GM12878 (cell line): ENCODE results near the gene CD300E. TPM values are rescaled to one million over a fixed set of nuclear protein-coding genes. Genes with fewer than 3 reads are reported as not detected.

Experiments
- ATAC-seq: fragments of 200-7000 bp; cut with Tn5 transposase; 3 replicates; pipeline ENCODE4 v1.9.1; 2020; ENCODE audit warnings: mild to moderate bottlenecking, moderate library complexity
- BruUV-seq: library from RNA; stranded (reverse); fragments of 400-500 nt; replicated peaks from 2 replicates; lab custom pipeline; 2021; lab: Mats Ljungman, UMichigan
- CTCF ChIA-PET: fragments of 300-600 bp; sonication (Branson Sonifier 250); formaldehyde crosslinking; extraction: SDS; loops from one replicate; lab custom pipeline; 2021; ENCODE audit warnings: inconsistent platforms; lab: Yijun Ruan, JAX
- POLR2A ChIA-PET: fragments of 350-600 bp; formaldehyde crosslinking; extraction: SDS; loops from one replicate; lab custom pipeline; 2021; ENCODE audit warnings: inconsistent platforms; lab: Charles Lee
- RAD21 ChIA-PET: fragments of 300-600 bp; sonication (Branson Sonifier 250); formaldehyde crosslinking; loops from one replicate; lab custom pipeline; 2023; ENCODE audit warnings: antibody characterized with exemption; ENCODE audit not compliant: unreplicated experiment; lab: Charles Lee
- SMC1A ChIA-PET: fragments of 300-600 bp; sonication (Branson Sonifier 250); formaldehyde crosslinking; loops from one replicate; lab custom pipeline; 2023; ENCODE audit not compliant: unreplicated experiment, uncharacterized antibody; lab: Charles Lee
- DNase-seq: peaks from one replicate; pipeline ENCODE4 v3.0.0-alpha.2; 2011; ENCODE audit warnings: low read depth, low spot score
- FAIRE-seq: peaks from 3 replicates; lab custom pipeline; 2011; peaks lifted over from hg19 to GRCh38; lab: Jason Lieb, UNC
- H2AFZ ChIP-seq: 2 replicates; pipeline ENCODE4 v1.6.0; 2011; ENCODE audit warnings: low read depth, low read length, control low read depth; ENCODE audit not compliant: control insufficient read depth
- H3K27ac ChIP-seq: 2 replicates; pipeline ENCODE4 v1.5.1; 2011; ENCODE audit warnings: control low read depth; ENCODE audit not compliant: control insufficient read depth, insufficient read depth
- H3K27me3 ChIP-seq, 2 experiments: replicated peaks in 1 of 2; 2 replicates each; pipeline versions ENCODE4 v1.6.0 to v1.6.1; 2011; ENCODE audit warnings: low read length in 1 of 2; ENCODE audit not compliant: control insufficient read depth in 2 of 2, insufficient read depth in 2 of 2
- H3K36me3 ChIP-seq, 2 experiments: 2 replicates each; pipeline ENCODE4 v1.5.1; 2011; ENCODE audit warnings: low read length in 1 of 2; ENCODE audit not compliant: control insufficient read depth in 2 of 2, insufficient read depth in 2 of 2
- H3K4me1 ChIP-seq: 2 replicates; pipeline ENCODE4 v1.6.1; 2011; ENCODE audit warnings: mild to moderate bottlenecking, low read length, moderate library complexity, mixed read lengths; ENCODE audit not compliant: control insufficient read depth, insufficient read depth
- H3K4me2 ChIP-seq: 2 replicates; pipeline ENCODE4 v1.6.0; 2011; ENCODE audit warnings: control low read depth; ENCODE audit not compliant: control insufficient read depth, insufficient read depth
- H3K4me3 ChIP-seq: fragments of 200-600 bp; sonication (generic); 2 replicates; pipeline ENCODE4 v1.5.1; 2016
- H3K79me2 ChIP-seq: 2 replicates; pipeline ENCODE4 v1.6.0; 2011; ENCODE audit warnings: low read length; ENCODE audit not compliant: control insufficient read depth, insufficient read depth
- H3K9ac ChIP-seq: 2 replicates; pipeline ENCODE4 v1.8.0; 2011; ENCODE audit warnings: low read length, control low read depth, mixed read lengths; ENCODE audit not compliant: control insufficient read depth, insufficient read depth
- H3K9me3 ChIP-seq: replicated peaks from 3 replicates; pipeline ENCODE4 v1.5.1; 2011; ENCODE audit warnings: mild to moderate bottlenecking, low read length; ENCODE audit not compliant: control insufficient read depth, insufficient read depth
- H4K20me1 ChIP-seq: 2 replicates; pipeline ENCODE4 v1.6.0; 2011; ENCODE audit not compliant: control insufficient read depth, insufficient read depth
- BHLHE40 ChIP-seq, 2 experiments: fragments of 450-650 bp in 1 of 2; IDR thresholded peaks; 2 replicates each; pipeline ENCODE4 v1.6.1; 2011 to 2017; ENCODE audit warnings: low read depth in 2 of 2, borderline replicate concordance in 1 of 2, improper control_type of control experiment in 1 of 2, low read length in 1 of 2, mild to moderate bottlenecking in 1 of 2
- CREM ChIP-seq: IDR thresholded peaks from 2 replicates; pipeline ENCODE4 v1.6.1; 2014; ENCODE audit warnings: antibody characterized with exemption, low read depth
- DPF2 ChIP-seq: fragments of 450-650 bp; IDR thresholded peaks from 2 replicates; pipeline ENCODE4 v1.6.1; 2017; ENCODE audit warnings: mild to moderate bottlenecking
- EP300 ChIP-seq, 2 experiments: fragments of 150-350 bp in 1 of 2; IDR thresholded peaks; 2 replicates each; pipeline ENCODE4 v1.6.1; 2011 to 2012; ENCODE audit warnings: low read depth in 2 of 2, low read length in 2 of 2, borderline replicate concordance in 1 of 2, improper control_type of control experiment in 1 of 2, inconsistent platforms in 1 of 2; ENCODE audit not compliant: control insufficient read depth in 1 of 2
- FOS ChIP-seq: IDR thresholded peaks from 3 replicates; pipeline ENCODE4 v1.6.1; 2011; ENCODE audit warnings: borderline replicate concordance; ENCODE audit not compliant: insufficient read length; ENCODE audit errors: extremely low read depth
- IKZF1 ChIP-seq: fragments of 450-650 bp; conservative IDR thresholded peaks from 2 replicates; pipeline ENCODE4 v1.6.1; 2017; ENCODE audit warnings: antibody characterized with exemption, mild to moderate bottlenecking
- KDM1A ChIP-seq: fragments of 200-600 bp; sonication (generic); IDR thresholded peaks from 2 replicates; pipeline ENCODE4 v1.6.1; 2016; ENCODE audit warnings: borderline replicate concordance
- NBN ChIP-seq: fragments of 450-650 bp; IDR thresholded peaks from 2 replicates; pipeline ENCODE4 v1.6.1; 2016
- NFIC ChIP-seq: IDR thresholded peaks from 2 replicates; pipeline ENCODE4 v1.6.1; 2012; ENCODE audit warnings: low read depth, mild to moderate bottlenecking, inconsistent platforms, low read length, moderate library complexity
- NR2C1 ChIP-seq: fragments of 450-650 bp; IDR thresholded peaks from 2 replicates; pipeline ENCODE4 v1.6.1; 2017; ENCODE audit warnings: antibody characterized with exemption, mild to moderate bottlenecking, moderate library complexity
- POLR2A ChIP-seq: IDR thresholded peaks from 2 replicates; pipeline ENCODE4 v1.6.1; 2011; ENCODE audit warnings: low read depth, mild to moderate bottlenecking, low read length
- POU2F2 ChIP-seq: IDR thresholded peaks from 3 replicates; pipeline ENCODE4 v1.6.1; 2011; ENCODE audit warnings: low read depth, mild to moderate bottlenecking, low read length, borderline replicate concordance
- SP1 ChIP-seq: IDR thresholded peaks from one replicate; pipeline ENCODE4 v1.6.1; 2011; ENCODE audit warnings: low read depth, low read length
- SUZ12 ChIP-seq: fragments of 200-600 bp; sonication (generic); IDR thresholded peaks from one replicate; pipeline ENCODE4 v1.6.1; 2018; ENCODE audit warnings: antibody characterized with exemption, mild to moderate bottlenecking; ENCODE audit not compliant: unreplicated experiment
- ZNF274 ChIP-seq: IDR thresholded peaks from one replicate; pipeline ENCODE4 v1.8.0; 2011; ENCODE audit not compliant: insufficient read length, insufficient read depth
- ZNF592 ChIP-seq: fragments of 450-650 bp; IDR thresholded peaks from 2 replicates; pipeline ENCODE4 v1.6.1; 2017; ENCODE audit warnings: mild to moderate bottlenecking, moderate library complexity
- WGBS: methylation state at CpG from one replicate; pipeline ENCODE4 v1.1.6; 2016; ENCODE audit warnings: low lambda C conversion rate; ENCODE audit not compliant: insufficient replicate concordance, insufficient coverage; ENCODE audit errors: missing lambda C conversion rate; 5-methylcytosine and 5-hydroxymethylcytosine counted together
- in situ Hi-C: fragments of 300-500 bp; cut with MboI; formaldehyde crosslinking; loops from 9 replicates; pipeline ENCODE4 v1.14.3; 2018; ENCODE audit warnings: mixed read lengths
- intact Hi-C: fragments of 100-400 bp; cut with micrococcal nuclease; formaldehyde crosslinking; loops from one replicate; pipeline ENCODE4 v1.14.2; 2022; ENCODE audit not compliant: unreplicated experiment
- polyA plus RNA-seq, 11 experiments: library from polyadenylated mRNA; depleted of rRNA in 4 of 11; unstranded in 6 of 11; stranded (reverse) in 5 of 11; fragments of >200 nt; fragmentation: Nextera tagmentation in 4 of 11; fragmentation: Illumina TruSeq in 1 of 11; extraction: Ambion mirVana in 4 of 11; extraction: Trizol in 1 of 11; gene quantifications; 1 replicate in 1 of 11; 2 replicates in 10 of 11; pipeline versions ENCODE4 v1.2.1 to v1.2.3, GENCODE V29; 2011 to 2016; ENCODE audit warnings: inconsistent platforms in 2 of 11, missing spikeins in 2 of 11, low read depth in 1 of 11
- total RNA-seq, 4 experiments: library from RNA; depleted of rRNA in 3 of 4; stranded (reverse); fragments of >200 nt in 3 of 4; fragmentation: Illumina TruSeq in 1 of 4; extraction: Trizol in 1 of 4; gene quantifications; 2 replicates each; pipeline versions ENCODE4 v1.2.1 to v1.2.3, GENCODE V29; 2013 to 2021
- TF ChIP-seq, protein P1 (sequence below): fragments of 450-650 bp; IDR thresholded peaks from 2 replicates; pipeline ENCODE4 v1.6.1; 2017; ENCODE audit warnings: mild to moderate bottlenecking
- TF ChIP-seq, protein P2 (sequence below): fragments of 450-650 bp; IDR thresholded peaks from 2 replicates; pipeline ENCODE4 v1.6.1; 2017; ENCODE audit warnings: antibody characterized with exemption, mild to moderate bottlenecking, moderate library complexity

Gene CD300E
- total and polyA plus RNA-seq, 10 of the 15 experiments (the other 5 are each of a cell fraction or from before 2014, with no cell fraction given), result not detected

GRCh38 chr17:74670329-74670728, 46.8 kb upstream of the CD300E start:
- BruUV-seq, result no TSS peak
- POLR2A ChIA-PET, result no interaction called here
- intact Hi-C loops, result no loop called here
- TF ChIP-seq POLR2A, result no peak
- TF ChIP-seq POU2F2, result no peak
- TF ChIP-seq FOS, result no peak
- no peak for TF ChIP-seq NBN
- TF ChIP-seq KDM1A, result no peak
- TF ChIP-seq BHLHE40 (IDR thresholded peaks at IDR 0.05; ENCODE audit: borderline replicate concordance in 1 of 2, low read depth in 2 of 2, low read length in 1 of 2), result no peak
- TF ChIP-seq IKZF1, result no peak
- no peak for TF ChIP-seq ZNF274
- no peak for TF ChIP-seq NR2C1
- no peak for TF ChIP-seq CREM
- no peak for TF ChIP-seq ZNF592
- TF ChIP-seq, protein P1, sequence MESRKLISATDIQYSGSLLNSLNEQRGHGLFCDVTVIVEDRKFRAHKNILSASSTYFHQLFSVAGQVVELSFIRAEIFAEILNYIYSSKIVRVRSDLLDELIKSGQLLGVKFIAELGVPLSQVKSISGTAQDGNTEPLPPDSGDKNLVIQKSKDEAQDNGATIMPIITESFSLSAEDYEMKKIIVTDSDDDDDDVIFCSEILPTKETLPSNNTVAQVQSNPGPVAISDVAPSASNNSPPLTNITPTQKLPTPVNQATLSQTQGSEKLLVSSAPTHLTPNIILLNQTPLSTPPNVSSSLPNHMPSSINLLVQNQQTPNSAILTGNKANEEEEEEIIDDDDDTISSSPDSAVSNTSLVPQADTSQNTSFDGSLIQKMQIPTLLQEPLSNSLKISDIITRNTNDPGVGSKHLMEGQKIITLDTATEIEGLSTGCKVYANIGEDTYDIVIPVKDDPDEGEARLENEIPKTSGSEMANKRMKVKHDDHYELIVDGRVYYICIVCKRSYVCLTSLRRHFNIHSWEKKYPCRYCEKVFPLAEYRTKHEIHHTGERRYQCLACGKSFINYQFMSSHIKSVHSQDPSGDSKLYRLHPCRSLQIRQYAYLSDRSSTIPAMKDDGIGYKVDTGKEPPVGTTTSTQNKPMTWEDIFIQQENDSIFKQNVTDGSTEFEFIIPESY, result no peak
- TF ChIP-seq, protein P2, sequence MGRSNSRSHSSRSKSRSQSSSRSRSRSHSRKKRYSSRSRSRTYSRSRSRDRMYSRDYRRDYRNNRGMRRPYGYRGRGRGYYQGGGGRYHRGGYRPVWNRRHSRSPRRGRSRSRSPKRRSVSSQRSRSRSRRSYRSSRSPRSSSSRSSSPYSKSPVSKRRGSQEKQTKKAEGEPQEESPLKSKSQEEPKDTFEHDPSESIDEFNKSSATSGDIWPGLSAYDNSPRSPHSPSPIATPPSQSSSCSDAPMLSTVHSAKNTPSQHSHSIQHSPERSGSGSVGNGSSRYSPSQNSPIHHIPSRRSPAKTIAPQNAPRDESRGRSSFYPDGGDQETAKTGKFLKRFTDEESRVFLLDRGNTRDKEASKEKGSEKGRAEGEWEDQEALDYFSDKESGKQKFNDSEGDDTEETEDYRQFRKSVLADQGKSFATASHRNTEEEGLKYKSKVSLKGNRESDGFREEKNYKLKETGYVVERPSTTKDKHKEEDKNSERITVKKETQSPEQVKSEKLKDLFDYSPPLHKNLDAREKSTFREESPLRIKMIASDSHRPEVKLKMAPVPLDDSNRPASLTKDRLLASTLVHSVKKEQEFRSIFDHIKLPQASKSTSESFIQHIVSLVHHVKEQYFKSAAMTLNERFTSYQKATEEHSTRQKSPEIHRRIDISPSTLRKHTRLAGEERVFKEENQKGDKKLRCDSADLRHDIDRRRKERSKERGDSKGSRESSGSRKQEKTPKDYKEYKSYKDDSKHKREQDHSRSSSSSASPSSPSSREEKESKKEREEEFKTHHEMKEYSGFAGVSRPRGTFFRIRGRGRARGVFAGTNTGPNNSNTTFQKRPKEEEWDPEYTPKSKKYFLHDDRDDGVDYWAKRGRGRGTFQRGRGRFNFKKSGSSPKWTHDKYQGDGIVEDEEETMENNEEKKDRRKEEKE, result no peak
- TF ChIP-seq EP300 (IDR thresholded peaks at IDR 0.05; ENCODE audit: borderline replicate concordance in 1 of 2, control insufficient read depth in 1 of 2, low read depth in 2 of 2, low read length in 2 of 2), result no peak
- no peak for TF ChIP-seq SUZ12
- TF ChIP-seq DPF2, result no peak
- no peak for TF ChIP-seq NFIC
- no peak for TF ChIP-seq SP1

More at GRCh38 chr17:74670329-74670728, 46.8 kb upstream of the CD300E start:
- SMC1A ChIA-PET, result interaction anchor here (1.9 kb wide), 1 partner anchor 68 kb away, joined by 5 read pairs; no protein-coding TSS in a partner anchor
- Histone ChIP-seq H3K9me3 (no peaks in the 10 kb centered on the region), H3K79me2 (no peaks in the 10 kb centered on the region), H3K27me3 (peaks cover 0 to 7% of the 10 kb centered on the region in 2 experiments; a peak in 2 of 4 replicates), H3K27ac (no peak overlapping the region), H2AFZ (no peak overlapping the region), H3K9ac (no peak overlapping the region), H3K4me2 (no peak overlapping the region), H3K4me3 (no peak overlapping the region), H4K20me1 (no peaks in the 10 kb centered on the region), H3K36me3 (no peaks in the 10 kb centered on the region), H3K4me1 (no peaks in the 10 kb centered on the region)
- RAD21 ChIA-PET, result no interaction called here
- DNase-seq, result no peak
- CTCF ChIA-PET, result interaction anchor here (1.1 kb wide), 1 partner anchor 19 kb away, joined by 3 read pairs; no protein-coding TSS in a partner anchor
- FAIRE-seq, result no peak
- in situ Hi-C loops, result no loop called here
- ATAC-seq, result no peak
- 13% methylated on average over 6 of the region's 6 CpGs for WGBS
